Activated CD4-positive, alpha-beta T cell treated with anti-CD3 and anti-CD28 coated beads, Interleukin-2, amount 10 ng/mL, durations not matched to agents 7 days and 5 days (primary cell): ENCODE results near the gene PPWD1. TPM values are rescaled to one million over a fixed set of nuclear protein-coding genes. Genes with fewer than 3 reads are reported as not detected.
"Not testable (repeated sequence)": the region's sequence is repeated elsewhere in the genome, so short reads cannot be mapped to it uniquely, and the experiment has no call there.

Experiments used
- CTCF ChIA-PET: fragments of 350-600 bp; sonication (Branson Sonifier 250); formaldehyde crosslinking; loops from one replicate; lab custom pipeline; 2021; ENCODE audit warnings: antibody characterized with exemption; lab: Charles Lee
- POLR2A ChIA-PET: fragments of 350-600 bp; sonication (Branson Sonifier 250); formaldehyde crosslinking; loops from one replicate; lab custom pipeline; 2021; ENCODE audit warnings: antibody characterized with exemption; lab: Charles Lee
- DNase-seq: peaks from one replicate; pipeline ENCODE4 v3.0.0-alpha.2; 2020
- H3K27ac Mint-ChIP-seq: one replicate; pipeline ENCODE4 v1.8.0; 2021; ENCODE audit warnings: mild to moderate bottlenecking, moderate library complexity, mixed read lengths
- H3K27me3 Mint-ChIP-seq: one replicate; pipeline ENCODE4 v1.8.0; 2021; ENCODE audit warnings: mixed read lengths
- H3K36me3 Mint-ChIP-seq: one replicate; pipeline ENCODE4 v1.8.0; 2021; ENCODE audit warnings: low read depth, mixed read lengths
- H3K4me1 Mint-ChIP-seq: one replicate; pipeline ENCODE4 v1.8.0; 2021; ENCODE audit warnings: mixed read lengths
- H3K4me3 Mint-ChIP-seq: one replicate; pipeline ENCODE4 v1.8.0; 2021; ENCODE audit warnings: mild to moderate bottlenecking, moderate library complexity, mixed read lengths
- H3K9me3 Mint-ChIP-seq: one replicate; pipeline ENCODE4 v1.8.0; 2021; ENCODE audit warnings: mixed read lengths
- total RNA-seq, 2 experiments: library from RNA; stranded (reverse); gene quantifications; one replicate each; pipeline ENCODE4 v1.2.3, GENCODE V29; 2021

The PPWD1 gene
- total RNA-seq, 2 experiments from 2014 or later, result 61.7 to 69.9 TPM

DNA sequence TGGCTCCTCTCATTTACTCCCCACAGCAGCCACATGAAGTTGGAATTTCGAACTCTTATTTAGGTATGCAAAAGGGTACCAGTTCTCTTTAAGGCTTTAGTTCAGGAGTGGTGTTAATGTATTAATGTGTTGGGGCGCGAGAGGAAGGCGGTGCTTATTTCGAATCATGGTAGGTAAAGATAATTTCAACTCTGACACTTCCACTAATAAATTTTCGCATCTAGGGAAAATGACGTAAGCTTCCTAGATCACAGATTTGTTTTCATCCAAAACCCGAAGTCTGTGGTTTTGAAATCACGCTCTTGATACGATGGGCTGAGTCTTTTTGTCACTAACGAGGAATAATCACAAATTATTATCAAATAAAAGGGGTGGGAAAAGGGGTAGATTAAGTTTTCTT is 681 bp downstream of the PPWD1 start:
- Mint-ChIP-seq H3K27ac (peak overlapping the region; percentile 98), H3K9me3 (no peaks in the 10 kb centered on the region), H3K27me3 (no peaks in the 10 kb centered on the region), H3K4me3 (peak overlapping the region; percentile 93), H3K4me1 (peaks cover 58% of the 10 kb centered on the region), H3K36me3 (peaks cover 39% of the 10 kb centered on the region)
- ChIA-PET POLR2A (no interaction called here), CTCF (interaction anchor here (0.7 to 1.2 kb wide), 2 partner anchors 13 to 80 kb away, joined by 3 to 4 read pairs; no protein-coding TSS in a partner anchor)
- no peak for DNase-seq

GRCh38 chr5:65566505-65566904 is 3.4 kb downstream of the PPWD1 start:
- no peak overlapping the region for H3K4me3 Mint-ChIP-seq

GRCh38 chr5:65570598-65571226 is 7.6 kb downstream of the PPWD1 start:
- H3K4me3 Mint-ChIP-seq, result no peak overlapping the region
- CTCF ChIA-PET, result interaction anchor here (0.6 kb wide), 1 partner anchor 211 kb away, joined by 3 read pairs; no protein-coding TSS in a partner anchor
- no peaks in the 10 kb centered on the region for H3K9me3 Mint-ChIP-seq
- no peak for DNase-seq
- no peak overlapping the region for H3K27ac Mint-ChIP-seq
- no peaks in the 10 kb centered on the region for H3K27me3 Mint-ChIP-seq
- H3K4me1 Mint-ChIP-seq, result peaks cover 26% of the 10 kb centered on the region
- H3K36me3 Mint-ChIP-seq, result peaks cover 38% of the 10 kb centered on the region
- POLR2A ChIA-PET, result no interaction called here

More at GRCh38 chr5:65566505-65566904, 3.4 kb downstream of the PPWD1 start:
- DNase-seq, result no peak
- ChIA-PET POLR2A (no interaction called here), CTCF (interaction anchor here (1.1 kb wide), 1 partner anchor 16 kb away, joined by 3 read pairs; no protein-coding TSS in a partner anchor)
- Mint-ChIP-seq H3K27me3 (no peaks in the 10 kb centered on the region), H3K4me1 (peaks cover 45% of the 10 kb centered on the region), H3K9me3 (no peaks in the 10 kb centered on the region), H3K27ac (no peak overlapping the region), H3K36me3 (peaks cover 27% of the 10 kb centered on the region)

GRCh38 chr5:65577141-65577540 is 14.0 kb downstream of the PPWD1 start:
- Mint-ChIP-seq H3K36me3 (peaks cover 53% of the 10 kb centered on the region), H3K27me3 (no peaks in the 10 kb centered on the region), H3K4me1 (peaks cover 16% of the 10 kb centered on the region), H3K4me3 (no peak overlapping the region), H3K27ac (no peak overlapping the region), H3K9me3 (no peaks in the 10 kb centered on the region)
- POLR2A ChIA-PET, result no interaction called here
- CTCF ChIA-PET, result interaction anchor here (1.6 kb wide), 1 partner anchor 14 kb away, joined by 4 read pairs; the partner anchor contains the start of genes CENPK and PPWD1
- no peak for DNase-seq

DNA sequence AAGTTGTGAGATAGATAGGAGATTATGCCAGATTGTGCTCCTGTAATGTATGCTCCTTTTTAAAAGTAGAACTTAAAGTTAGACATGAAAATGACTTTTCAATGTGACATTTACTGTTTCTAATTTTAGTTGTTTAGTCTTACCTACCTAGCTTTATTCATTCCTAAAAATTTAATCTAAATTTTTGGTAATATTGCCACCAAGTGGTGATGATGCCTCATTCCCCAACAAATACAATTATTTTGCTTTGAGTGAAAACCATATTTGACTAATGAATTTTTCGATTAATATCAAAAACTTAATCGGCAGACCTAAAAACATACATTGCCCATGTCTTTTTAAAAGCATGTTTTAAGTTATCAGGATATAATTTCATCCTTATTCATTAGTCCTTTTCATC is 25.6 kb downstream of the PPWD1 start:
- H3K9me3 Mint-ChIP-seq, result no peaks in the 10 kb centered on the region
- no peaks in the 10 kb centered on the region for H3K27me3 Mint-ChIP-seq
- ChIA-PET POLR2A (no interaction called here), CTCF (interaction anchor here (0.6 kb wide), 1 partner anchor 464 kb away, joined by 3 read pairs; no protein-coding TSS in a partner anchor)
- H3K27ac Mint-ChIP-seq, result no peak overlapping the region
- DNase-seq, result no peak
- no peaks in the 10 kb centered on the region for H3K4me1 Mint-ChIP-seq
- H3K36me3 Mint-ChIP-seq, result peaks cover 32% of the 10 kb centered on the region
- no peak overlapping the region for H3K4me3 Mint-ChIP-seq

DNA sequence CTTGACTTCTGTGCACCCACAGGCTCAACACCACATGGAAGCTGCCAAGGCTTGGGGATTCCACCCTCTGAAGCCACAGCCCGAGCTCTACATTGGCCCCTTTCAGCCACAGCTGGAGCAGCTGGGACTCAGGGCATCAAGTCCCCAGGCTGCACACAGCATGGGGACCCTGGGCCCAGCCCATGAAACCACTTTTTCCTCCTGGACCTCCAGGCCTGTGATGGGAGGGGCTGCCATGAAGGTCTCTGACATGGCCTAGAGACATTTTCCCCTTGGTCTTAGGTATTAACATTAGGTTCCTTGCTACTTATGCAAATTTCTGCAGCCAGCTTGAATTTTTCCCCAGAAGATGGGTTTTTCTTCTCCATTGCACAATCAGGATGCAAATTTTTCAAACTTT is 38.7 kb downstream of the PPWD1 start:
- H3K36me3 Mint-ChIP-seq, result peaks cover 72% of the 10 kb centered on the region
- DNase-seq, POLR2A ChIA-PET, H3K4me3 Mint-ChIP-seq, H3K27me3 Mint-ChIP-seq, H3K4me1 Mint-ChIP-seq, H3K27ac Mint-ChIP-seq: not testable (repeated sequence)
- CTCF ChIA-PET, result interaction anchor here (0.6 kb wide), 1 partner anchor 721 kb away, joined by 3 read pairs; no protein-coding TSS in a partner anchor
- H3K9me3 Mint-ChIP-seq, result peaks cover 23% of the 10 kb centered on the region

- POLR2A ChIA-PET, result no interaction called here
- DNase-seq, result no peak
- CTCF ChIA-PET, result interaction anchor here (0.7 to 1.1 kb wide), 2 partner anchors 62 kb away, joined by 3 read pairs; no protein-coding TSS in a partner anchor
- Mint-ChIP-seq H3K4me3 (no peak overlapping the region), H3K27ac (no peak overlapping the region), H3K36me3 (peaks cover 49% of the 10 kb centered on the region), H3K27me3 (no peaks in the 10 kb centered on the region), H3K9me3 (no peaks in the 10 kb centered on the region), H3K4me1 (no peaks in the 10 kb centered on the region)
Observed at GRCh38 chr5:65611524-65611923, 48.4 kb downstream of the PPWD1 start.

DNA sequence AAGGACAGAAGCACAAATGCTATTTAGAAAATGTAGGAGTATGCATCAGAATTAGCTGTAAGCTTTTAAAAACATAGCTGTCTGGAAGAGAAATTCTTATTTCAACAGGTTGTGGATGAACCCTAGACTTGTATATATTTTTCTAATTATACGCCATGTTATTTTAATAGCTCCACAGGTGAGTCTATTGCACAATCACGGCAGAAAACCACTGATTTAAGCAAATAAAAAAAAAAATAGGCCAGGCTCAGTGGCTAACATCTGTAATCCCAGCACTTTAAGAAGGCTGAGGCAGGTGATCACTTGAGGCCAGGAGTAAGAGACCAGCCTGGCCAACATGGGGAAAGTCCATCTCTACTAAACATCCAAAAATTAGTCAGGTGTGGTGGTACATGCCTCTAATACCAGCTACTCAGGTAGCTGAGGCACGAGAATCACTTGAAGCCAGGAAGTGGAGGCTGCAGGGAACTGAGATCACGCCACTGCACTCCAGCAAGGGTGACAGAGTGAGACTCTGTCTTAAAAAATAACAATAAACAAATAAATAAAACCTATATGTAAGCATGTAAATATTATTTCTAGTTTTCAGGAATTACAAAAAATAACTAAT is 49.3 kb downstream of the PPWD1 start:
- DNase-seq, result no peak
- POLR2A ChIA-PET, result no interaction called here

DNA sequence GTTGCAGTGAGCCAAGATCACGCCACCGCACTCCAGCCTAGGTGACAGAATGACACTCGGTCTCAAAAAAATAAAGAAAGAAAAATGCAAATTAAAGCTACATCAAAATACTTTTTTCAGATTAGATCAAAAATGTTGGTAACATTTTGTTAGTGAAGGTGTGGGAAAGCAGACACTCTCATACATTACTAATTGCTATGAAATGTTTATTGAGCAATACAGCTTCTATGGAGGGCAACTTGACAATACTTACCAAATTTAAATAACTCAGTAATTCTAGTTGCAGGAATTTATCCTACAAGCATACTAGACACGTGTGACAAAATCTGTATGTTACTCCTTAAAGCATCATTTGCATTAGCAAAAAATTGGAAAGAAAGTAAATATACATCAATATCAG is 56.9 kb downstream of the PPWD1 start:
- no peak overlapping the region for H3K4me3 Mint-ChIP-seq
- H3K36me3 Mint-ChIP-seq, result peaks cover 8% of the 10 kb centered on the region
- no peaks in the 10 kb centered on the region for H3K9me3 Mint-ChIP-seq
- CTCF ChIA-PET, result interaction anchor here (0.5 kb wide), 1 partner anchor 21 kb away, joined by 3 read pairs; no protein-coding TSS in a partner anchor
- no peaks in the 10 kb centered on the region for H3K27me3 Mint-ChIP-seq
- no peak overlapping the region for H3K27ac Mint-ChIP-seq
- no peak for DNase-seq
- POLR2A ChIA-PET, result interaction anchor here (0.5 kb wide), 1 partner anchor 9 kb away, joined by 3 read pairs; no protein-coding TSS in a partner anchor
- H3K4me1 Mint-ChIP-seq, result peaks cover 19% of the 10 kb centered on the region

More for the DNA sequence above, 49.3 kb downstream of the PPWD1 start:
- H3K4me3 Mint-ChIP-seq, result no peak overlapping the region
- peaks cover 43% of the 10 kb centered on the region for H3K36me3 Mint-ChIP-seq
- CTCF ChIA-PET, result interaction anchor here (1.1 kb wide), 1 partner anchor 62 kb away, joined by 3 read pairs; no protein-coding TSS in a partner anchor
- no peaks in the 10 kb centered on the region for H3K27me3 Mint-ChIP-seq
- H3K9me3 Mint-ChIP-seq, result no peaks in the 10 kb centered on the region
- no peak overlapping the region for H3K27ac Mint-ChIP-seq
- no peaks in the 10 kb centered on the region for H3K4me1 Mint-ChIP-seq

DNA sequence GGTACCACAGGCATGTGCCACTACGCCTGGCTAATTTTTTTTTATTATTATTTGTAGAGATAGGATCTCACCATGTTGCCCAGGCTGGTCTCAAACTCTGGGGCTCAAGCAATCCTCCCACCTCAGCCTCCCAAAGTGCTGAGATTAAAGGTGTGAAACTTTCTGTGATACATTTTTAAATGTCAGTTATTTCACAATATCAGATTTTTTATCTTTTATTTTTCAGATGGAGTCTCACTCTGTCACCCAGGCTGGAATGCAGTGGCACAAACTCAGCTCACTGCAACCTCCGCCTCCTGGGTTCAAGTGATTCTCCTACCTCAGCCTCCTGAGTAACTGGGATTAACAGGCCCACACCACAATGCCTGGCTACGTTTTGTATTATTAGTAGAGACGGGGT is 58.9 kb downstream of the PPWD1 start:
- POLR2A ChIA-PET, CTCF ChIA-PET, H3K9me3 Mint-ChIP-seq, H3K27me3 Mint-ChIP-seq, H3K36me3 Mint-ChIP-seq, DNase-seq, H3K27ac Mint-ChIP-seq, H3K4me3 Mint-ChIP-seq: not testable (repeated sequence)
- H3K4me1 Mint-ChIP-seq, result peaks cover 31% of the 10 kb centered on the region

DNA sequence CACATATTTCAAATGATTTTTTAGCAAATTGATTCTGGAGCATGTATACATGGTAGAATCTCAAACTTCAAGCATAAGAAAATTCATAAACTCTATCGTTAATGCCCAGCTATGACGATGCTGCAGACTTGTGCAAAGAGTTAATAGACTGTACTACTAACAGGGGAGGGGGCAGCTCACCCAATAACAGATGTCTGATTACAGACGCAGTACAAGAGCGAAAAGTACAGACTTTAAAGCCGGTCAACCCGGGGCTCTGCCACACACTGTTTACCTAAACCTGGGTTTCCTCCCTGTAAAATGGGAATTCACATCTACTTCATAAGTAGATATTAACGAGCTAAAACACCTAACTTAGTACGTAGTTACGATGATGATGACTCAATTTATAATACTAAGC is 60.4 kb downstream of the PPWD1 start:
- no peaks in the 10 kb centered on the region for H3K9me3 Mint-ChIP-seq
- DNase-seq, result no peak
- peaks cover 40% of the 10 kb centered on the region for H3K4me1 Mint-ChIP-seq
- peak overlapping the region; percentile 97 for H3K4me3 Mint-ChIP-seq
- peak overlapping the region; percentile 99 for H3K27ac Mint-ChIP-seq
- H3K36me3 Mint-ChIP-seq, result peaks cover 7% of the 10 kb centered on the region
- POLR2A ChIA-PET, result interaction anchor here (0.5 to 0.6 kb wide), 3 partner anchors 79 to 274 kb away, joined by 3 to 8 read pairs (median 3); no protein-coding TSS in a partner anchor
- CTCF ChIA-PET, result interaction anchor here (1.2 to 1.4 kb wide), 2 partner anchors 9 to 62 kb away, joined by 3 read pairs; no protein-coding TSS in a partner anchor
- H3K27me3 Mint-ChIP-seq, result no peaks in the 10 kb centered on the region

GRCh38 chr5:65624025-65624570 is 61.0 kb downstream of the PPWD1 start, which contains the start of gene TRIM23:
TSS of gene TRIM23 (minus strand) at chr5:65624333. CDS start at chr5:65624274, 59 bp downstream.
- POLR2A ChIA-PET, result interaction anchor here (0.5 to 0.6 kb wide), 2 partner anchors 79 to 273 kb away, joined by 3 read pairs; no protein-coding TSS in a partner anchor
- Mint-ChIP-seq H3K4me3 (peak within 1 kb of the TSS; percentile 97), H3K27ac (peak within 1 kb of the TSS; percentile 99), H3K4me1 (peaks cover 40% of the 10 kb centered on the region), H3K9me3 (no peaks in the 10 kb centered on the region), H3K27me3 (no peaks in the 10 kb centered on the region), H3K36me3 (peaks cover 7% of the 10 kb centered on the region)
- peak; percentile 93 for DNase-seq
- CTCF ChIA-PET, result interaction anchor here (0.7 to 1.4 kb wide), 3 partner anchors 9 to 92 kb away, joined by 3 to 5 read pairs (median 3); no protein-coding TSS in a partner anchor
